HG03439 (cell line): ENCODE data around the gene MYMK.

Experiments
- ATAC-seq: cut with Tn5 transposase; IDR thresholded peaks from one replicate; pipeline ENCODE4 v1.9.1; 2021; ENCODE audit warnings: mild to moderate bottlenecking, moderate library complexity; ENCODE audit not compliant: unreplicated experiment

MYMK gene

GRCh38 chr9:133488686-133489252 lies 36.0 kb downstream of the MYMK start:
- no peak for ATAC-seq

GRCh38 chr9:133487331-133487725 lies 37.4 kb downstream of the MYMK start:
- ATAC-seq = no peak

- ATAC-seq = no peak
Measured at GRCh38 chr9:133485531-133486260, 39.1 kb downstream of the MYMK start.

GRCh38 chr9:133484671-133485437 lies 39.9 kb downstream of the MYMK start:
- no peak for ATAC-seq

- no peak for ATAC-seq
Measured at GRCh38 chr9:133483611-133484010, 41.1 kb downstream of the MYMK start.

- ATAC-seq = peak; percentile 82
Measured at GRCh38 chr9:133478851-133479711, 45.7 kb downstream of the MYMK start, which contains the start of gene SLC2A6. Gene SLC2A6 (minus strand): TSS chr9:133479099. CDS start chr9:133479059, 40 bp downstream.

- ATAC-seq = peak; percentile 45
Measured at GRCh38 chr9:133477992-133478850, 46.5 kb downstream of the MYMK start.

- ATAC-seq = no peak
Measured at GRCh38 chr9:133477461-133477860, 47.3 kb downstream of the MYMK start.

GRCh38 chr9:133476941-133477340 lies 47.8 kb downstream of the MYMK start:
- ATAC-seq = no peak

- no peak for ATAC-seq
Measured at GRCh38 chr9:133476036-133476931, 48.5 kb downstream of the MYMK start.

GRCh38 chr9:133475292-133476012 lies 49.3 kb downstream of the MYMK start:
- no peak for ATAC-seq

- ATAC-seq = no peak
Measured at GRCh38 chr9:133474853-133475252, 49.9 kb downstream of the MYMK start.

- ATAC-seq = no peak
Measured at GRCh38 chr9:133474215-133474614, 50.5 kb downstream of the MYMK start.

- no peak for ATAC-seq
Measured at GRCh38 chr9:133473743-133474142, 51.0 kb downstream of the MYMK start.

GRCh38 chr9:133472753-133473378 lies 51.9 kb downstream of the MYMK start:
- no peak for ATAC-seq

- no peak for ATAC-seq
Measured at GRCh38 chr9:133472277-133472645, 52.5 kb downstream of the MYMK start.

- ATAC-seq = no peak
Measured at GRCh38 chr9:133471551-133472276, 53.0 kb downstream of the MYMK start.
